22Rv1 (cell line): ENCODE data around the gene PITPNB.

ENCODE experiments used
- H3K27ac ChIP-seq: fragments of 450-650 bp; 2 replicates; pipeline ENCODE4 v1.5.1; 2017
- ZFX ChIP-seq: fragments of 450-650 bp; IDR thresholded peaks from 2 replicates; pipeline ENCODE4 v1.6.1; 2017; ENCODE audit warnings: antibody characterized with exemption, borderline replicate concordance
- TF ChIP-seq, protein P1 (sequence below): fragments of 450-650 bp; IDR thresholded peaks from 2 replicates; pipeline ENCODE4 v1.5.1; 2017; ENCODE audit warnings: mild to moderate bottlenecking

PITPNB gene

DNA sequence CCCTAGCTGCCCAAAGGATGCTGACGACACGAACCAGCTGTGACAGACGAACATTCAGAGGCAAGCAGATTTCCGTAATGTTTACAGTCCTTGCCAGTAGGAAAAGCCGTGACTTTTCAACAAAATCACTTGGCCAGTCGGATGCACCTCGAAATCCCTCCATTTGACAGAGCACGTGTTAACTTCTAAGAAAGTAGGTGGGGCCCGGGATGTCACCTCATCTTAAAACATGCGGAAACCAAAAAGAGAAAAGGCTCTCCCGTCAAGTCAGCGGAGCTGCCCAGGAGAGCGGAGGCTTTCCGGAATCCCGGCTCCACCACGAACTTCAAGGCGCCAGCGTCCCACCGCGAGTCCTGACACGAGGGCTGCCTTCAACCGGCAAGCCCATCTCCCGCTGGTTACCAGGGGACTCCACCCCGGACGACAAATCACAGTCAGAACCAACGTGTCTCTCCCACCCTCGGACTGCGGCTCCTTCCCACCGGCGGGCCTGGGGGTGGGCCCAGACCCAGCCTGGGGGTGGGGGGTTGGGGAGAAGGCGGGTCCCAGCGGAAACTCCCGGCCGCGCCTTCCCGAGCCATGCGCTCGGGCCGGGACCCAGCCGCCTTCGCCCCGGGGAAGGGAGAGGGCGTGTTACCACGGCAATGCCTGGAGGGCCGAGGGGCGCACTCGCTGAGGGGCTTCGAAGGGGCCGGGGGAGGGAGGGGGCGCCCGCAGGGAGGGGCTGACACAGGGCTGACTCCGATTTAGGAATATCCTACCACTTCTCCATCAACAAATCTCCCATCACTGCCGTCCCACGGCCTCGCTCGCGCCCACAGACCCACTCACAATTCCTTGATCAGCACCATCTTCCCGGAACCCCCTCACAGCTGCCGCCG lies 475 bp downstream of the PITPNB start:
- no peak for TF ChIP-seq ZFX
- TF ChIP-seq, protein P1, sequence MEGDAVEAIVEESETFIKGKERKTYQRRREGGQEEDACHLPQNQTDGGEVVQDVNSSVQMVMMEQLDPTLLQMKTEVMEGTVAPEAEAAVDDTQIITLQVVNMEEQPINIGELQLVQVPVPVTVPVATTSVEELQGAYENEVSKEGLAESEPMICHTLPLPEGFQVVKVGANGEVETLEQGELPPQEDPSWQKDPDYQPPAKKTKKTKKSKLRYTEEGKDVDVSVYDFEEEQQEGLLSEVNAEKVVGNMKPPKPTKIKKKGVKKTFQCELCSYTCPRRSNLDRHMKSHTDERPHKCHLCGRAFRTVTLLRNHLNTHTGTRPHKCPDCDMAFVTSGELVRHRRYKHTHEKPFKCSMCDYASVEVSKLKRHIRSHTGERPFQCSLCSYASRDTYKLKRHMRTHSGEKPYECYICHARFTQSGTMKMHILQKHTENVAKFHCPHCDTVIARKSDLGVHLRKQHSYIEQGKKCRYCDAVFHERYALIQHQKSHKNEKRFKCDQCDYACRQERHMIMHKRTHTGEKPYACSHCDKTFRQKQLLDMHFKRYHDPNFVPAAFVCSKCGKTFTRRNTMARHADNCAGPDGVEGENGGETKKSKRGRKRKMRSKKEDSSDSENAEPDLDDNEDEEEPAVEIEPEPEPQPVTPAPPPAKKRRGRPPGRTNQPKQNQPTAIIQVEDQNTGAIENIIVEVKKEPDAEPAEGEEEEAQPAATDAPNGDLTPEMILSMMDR, result no peak
- peak overlapping the region; percentile 90 for H3K27ac ChIP-seq

DNA sequence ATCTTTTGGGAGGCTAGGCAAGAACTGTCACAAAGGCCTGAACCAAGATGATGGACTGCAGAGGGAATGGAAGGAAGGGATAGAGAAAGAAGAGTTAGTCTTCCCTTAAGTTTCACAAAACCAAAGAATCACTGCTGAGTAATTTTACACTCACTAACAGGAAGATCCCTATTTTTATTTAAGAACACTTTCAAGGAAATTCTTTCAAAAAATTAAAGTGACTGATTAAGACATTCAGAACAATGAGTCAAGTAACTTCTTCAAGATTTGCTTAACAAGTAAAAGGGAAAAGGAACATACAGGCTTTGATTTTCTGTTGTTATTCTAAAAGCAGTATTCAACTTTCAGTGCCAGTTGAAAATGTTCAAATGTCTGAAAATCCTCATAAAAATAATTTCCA lies 3.1 kb downstream of the PITPNB start:
- H3K27ac ChIP-seq, result no peak overlapping the region

DNA sequence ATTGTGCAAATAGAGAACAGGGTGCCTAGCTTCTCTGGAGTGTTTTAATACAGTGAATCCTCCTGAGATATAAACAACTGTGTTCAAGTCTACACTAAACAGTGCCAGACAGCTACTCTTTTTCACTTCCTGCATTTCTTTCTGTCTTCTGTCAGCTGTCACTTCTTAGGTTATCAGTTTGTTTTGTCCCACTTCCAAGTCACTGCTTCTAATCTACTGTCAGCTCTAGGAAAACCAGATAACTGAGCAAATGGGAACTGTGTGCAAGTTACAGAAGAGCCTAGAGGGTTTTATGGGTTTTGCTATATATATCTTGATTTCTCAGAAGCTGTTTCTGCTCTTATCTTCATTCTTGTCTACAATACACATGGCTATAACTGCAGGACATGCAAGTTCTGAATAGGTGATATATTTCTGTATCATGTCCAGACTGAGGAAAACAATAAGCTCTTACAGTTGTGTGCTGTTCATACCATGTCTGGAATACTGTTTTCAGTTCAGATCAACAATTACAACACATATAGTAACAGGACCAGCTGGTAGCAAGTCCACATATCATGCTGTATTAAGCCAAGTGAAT lies 5.8 kb downstream of the PITPNB start:
- 0 out of 2 replicates have a peak overlapping the region, but pooled peaks have one; percentile 18 for H3K27ac ChIP-seq
- TF ChIP-seq, protein P1, result no peak
- TF ChIP-seq ZFX, result no peak

More for the DNA sequence above, 3.1 kb downstream of the PITPNB start:
- TF ChIP-seq ZFX, result no peak
- TF ChIP-seq, protein P1, result no peak

DNA sequence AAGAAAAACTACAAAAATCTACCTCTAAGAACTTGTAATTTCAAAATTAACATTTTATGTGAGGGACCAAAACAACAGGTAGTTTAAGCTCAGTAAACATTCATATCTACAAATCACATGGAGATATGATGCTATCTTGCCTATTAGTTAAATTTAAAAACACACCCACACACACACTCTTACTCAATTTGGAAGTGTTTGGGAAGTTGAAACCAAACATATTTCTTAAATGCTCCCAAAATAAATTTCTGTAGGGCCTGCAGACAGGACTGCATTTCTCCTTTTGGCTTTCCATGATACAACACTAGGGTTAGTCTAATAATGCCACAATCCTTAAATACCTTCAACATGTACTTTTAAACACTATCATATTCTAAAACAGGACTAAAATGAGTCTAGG lies 7.0 kb downstream of the PITPNB start:
- no peak overlapping the region for H3K27ac ChIP-seq
- TF ChIP-seq, protein P1, result no peak
- no peak for TF ChIP-seq ZFX

DNA sequence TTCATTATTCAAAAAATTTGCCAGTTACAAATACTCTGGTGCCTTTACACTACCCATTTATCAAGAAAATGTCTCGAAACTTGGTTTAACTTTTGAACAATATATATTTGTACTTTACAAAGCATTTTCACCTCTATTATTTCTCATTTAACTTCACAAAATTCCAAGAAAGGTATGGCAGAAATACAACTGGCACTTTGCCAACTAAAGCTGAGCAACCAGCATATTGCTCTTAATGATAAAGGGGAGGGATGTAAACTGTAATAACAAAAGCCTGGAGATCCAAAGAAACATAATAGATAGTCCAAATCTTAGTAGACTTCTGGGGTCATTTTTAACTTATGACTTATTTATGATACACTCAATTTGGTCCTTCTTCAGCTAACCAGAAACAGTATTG lies 7.7 kb downstream of the PITPNB start:
- TF ChIP-seq ZFX, result no peak
- TF ChIP-seq, protein P1, result no peak
- H3K27ac ChIP-seq, result no peak overlapping the region

DNA sequence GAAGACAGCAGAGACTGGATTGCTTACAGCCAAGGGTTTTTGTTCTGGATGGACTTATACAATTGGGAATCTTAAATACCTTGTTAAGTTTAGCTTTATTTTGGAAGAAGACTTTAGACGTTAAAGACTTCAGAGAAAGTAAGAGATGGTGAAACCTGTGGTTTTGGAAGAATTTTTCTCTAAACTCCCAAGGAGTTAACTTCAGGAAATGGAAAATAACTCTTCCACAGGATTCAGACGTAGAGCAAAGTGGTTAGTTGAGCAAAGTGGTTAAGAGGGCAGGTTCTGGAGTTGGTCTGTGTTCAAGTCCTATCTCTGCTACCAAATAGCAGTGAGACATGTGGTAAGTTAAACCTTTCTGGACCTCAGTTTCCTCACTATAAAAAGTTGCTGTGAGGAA lies 12.8 kb downstream of the PITPNB start:
- no peak for TF ChIP-seq ZFX
- TF ChIP-seq, protein P1, result no peak
- no peak overlapping the region for H3K27ac ChIP-seq

DNA sequence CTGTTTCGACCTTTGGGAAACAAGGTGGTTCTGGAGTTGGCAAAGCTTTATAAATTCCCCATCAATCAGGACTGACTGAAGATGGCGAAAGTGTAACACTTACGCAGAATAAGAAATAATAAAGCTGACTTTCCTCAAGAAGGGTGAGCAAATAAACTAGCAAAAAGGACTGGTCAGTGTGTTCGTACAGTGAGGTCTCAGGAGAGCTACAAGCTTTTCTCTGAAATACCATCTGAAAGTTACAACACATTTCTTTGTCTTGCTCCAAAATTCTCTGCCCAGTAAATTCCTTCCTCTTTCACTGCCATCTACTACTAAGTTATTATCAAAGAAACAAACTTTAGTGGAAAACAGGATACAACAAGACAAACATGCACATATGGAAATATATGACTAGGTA lies 13.4 kb downstream of the PITPNB start:
- TF ChIP-seq, protein P1, result no peak
- no peak for TF ChIP-seq ZFX
- H3K27ac ChIP-seq, result no peak overlapping the region
